Measurements from ENCODE around the gene PLVAP. TPM values are rescaled to one million over a fixed set of nuclear protein-coding genes. Genes with fewer than 3 reads are reported as not detected.
A peak's percentile ranks its signal among the peaks of the same experiment; 100 is the strongest.

The PLVAP gene
- polyA plus RNA-seq, 1 donor (not counting 4 experiments of a cell fraction or from before 2014, with no cell fraction given), result not detected

GRCh38 chr19:17303940-17304267, 73.2 kb downstream of the PLVAP start:
- dilution Hi-C loops (cut with MboI; ENCODE audit: extremely low pct_ligation_motif_present, low sequenced_read_pairs), result no loop called here
- no peak for TF ChIP-seq CTCF (optimal IDR thresholded peaks at IDR 0.05 in 1 of 3, IDR thresholded peaks at IDR 0.05 in 1 of 3, conservative IDR thresholded peaks at IDR 0.05 in 1 of 3; ENCODE audit: extremely low read depth in 1 of 3, insufficient read depth in 2 of 3, low read length in 3 of 3)
- Histone ChIP-seq H3K4me2 (ENCODE audit: control insufficient read depth, extremely low read depth, insufficient read depth, low read depth, low read length) (peak overlapping the region; percentile 39), H3K36me3 (ENCODE audit: control insufficient read depth in 2 of 2, extremely low read depth in 1 of 2, insufficient read depth in 2 of 2, low read length in 2 of 2) (no peaks in the 10 kb centered on the region), H3K9me3 (ENCODE audit: control insufficient read depth, low read depth, low read length) (no peaks in the 10 kb centered on the region), H3K27ac (ENCODE audit: control insufficient read depth, insufficient read depth, low read length) (no peak overlapping the region), H3K9ac (ENCODE audit: control insufficient read depth, extremely low read depth, insufficient read depth, low read length) (no peak overlapping the region), H3K4me3 (ENCODE audit: control insufficient read depth in 2 of 3, extremely low read depth in 1 of 3, insufficient read depth in 2 of 3, low read depth in 1 of 3, low read length in 3 of 3) (no peak overlapping the region), H3K9me1 (ENCODE audit: control insufficient read depth, extremely low read depth, insufficient read depth, low read length) (peaks cover 3% of the 10 kb centered on the region), H3K79me2 (ENCODE audit: control insufficient read depth, insufficient read depth, low read length) (peaks cover 12% of the 10 kb centered on the region), H3K4me1 (ENCODE audit: control insufficient read depth, extremely low read depth, insufficient read depth, low read length) (peaks cover 32% of the 10 kb centered on the region), H4K20me1 (ENCODE audit: control insufficient read depth, extremely low read depth, insufficient read depth, low read length) (no peaks in the 10 kb centered on the region), H2AFZ (ENCODE audit: control insufficient read depth, low read length) (no peak overlapping the region), H3K27me3 (ENCODE audit: control insufficient read depth, extremely low read depth, insufficient read depth, low read length) (no peaks in the 10 kb centered on the region)
- no peak for FAIRE-seq
- no peak for DNase-seq (ENCODE audit: low read depth, low spot score)

- TF ChIP-seq CTCF (optimal IDR thresholded peaks at IDR 0.05 in 1 of 3, IDR thresholded peaks at IDR 0.05 in 1 of 3, conservative IDR thresholded peaks at IDR 0.05 in 1 of 3; ENCODE audit: extremely low read depth in 1 of 3, insufficient read depth in 2 of 3, low read length in 3 of 3) (peak in 2 of 3 experiments; percentile 19 to 26), EZH2 (IDR thresholded peaks at IDR 0.05; ENCODE audit: low read length) (no peak)
- dilution Hi-C loops (cut with MboI; ENCODE audit: extremely low pct_ligation_motif_present, low sequenced_read_pairs), result no loop called here
- no peaks in the 10 kb centered on the region for H3K27me3 ChIP-seq (ENCODE audit: control insufficient read depth, extremely low read depth, insufficient read depth, low read length)
- peak within 1 kb of the TSS; percentile 87 for H3K4me2 ChIP-seq (ENCODE audit: control insufficient read depth, extremely low read depth, insufficient read depth, low read depth, low read length)
- FAIRE-seq, result peak; percentile 73
- H4K20me1 ChIP-seq (ENCODE audit: control insufficient read depth, extremely low read depth, insufficient read depth, low read length), result no peaks in the 10 kb centered on the region
- peak within 1 kb of the TSS; percentile 33 for H2AFZ ChIP-seq (ENCODE audit: control insufficient read depth, low read length)
- no peaks in the 10 kb centered on the region for H3K9me3 ChIP-seq (ENCODE audit: control insufficient read depth, low read depth, low read length)
- H3K9ac ChIP-seq (ENCODE audit: control insufficient read depth, extremely low read depth, insufficient read depth, low read length), result peak within 1 kb of the TSS; percentile 69
- H3K36me3 ChIP-seq (ENCODE audit: control insufficient read depth in 2 of 2, extremely low read depth in 1 of 2, insufficient read depth in 2 of 2, low read length in 2 of 2), result peaks cover 0 to 2% of the 10 kb centered on the region in 2 experiments
- peak; percentile 78 for DNase-seq (ENCODE audit: low read depth, low spot score)
- H3K9me1 ChIP-seq (ENCODE audit: control insufficient read depth, extremely low read depth, insufficient read depth, low read length), result peaks cover 3% of the 10 kb centered on the region
- H3K79me2 ChIP-seq (ENCODE audit: control insufficient read depth, insufficient read depth, low read length), result peaks cover 14% of the 10 kb centered on the region
- H3K27ac ChIP-seq (ENCODE audit: control insufficient read depth, insufficient read depth, low read length), result peak within 1 kb of the TSS; percentile 54
- H3K4me1 ChIP-seq (ENCODE audit: control insufficient read depth, extremely low read depth, insufficient read depth, low read length), result peaks cover 32% of the 10 kb centered on the region
- peak within 1 kb of the TSS; percentile 55 to 87 (median 64) for H3K4me3 ChIP-seq (ENCODE audit: control insufficient read depth in 2 of 3, extremely low read depth in 1 of 3, insufficient read depth in 2 of 3, low read depth in 1 of 3, low read length in 3 of 3)
These were observed 73.8 kb downstream of the PLVAP start, which contains the start of gene ABHD8 for GRCh38 chr19:17303167-17303939. Gene ABHD8 (minus strand): TSS chr19:17303425. CDS start chr19:17301616, 1,809 bp downstream.

Measured in keratinocyte (primary cell).